OCI-LY3 (cell line): ENCODE results near the gene WDR77.

Experiments used
- H2AFZ ChIP-seq: fragments of 200-600, 300-600 bp; shearing (Covaris generic); 2 replicates; pipeline ENCODE4 v1.6.0; 2014; ENCODE audit warnings: antibody characterized with exemption, low read depth, low read length
- H3K27ac ChIP-seq: fragments of 200-600, 300-600 bp; sonication (generic); 2 replicates; pipeline ENCODE4 v1.5.1; 2014; ENCODE audit warnings: mild to moderate bottlenecking, low read length, moderate library complexity, mixed read lengths
- H3K27me3 ChIP-seq: fragments of 200-600, 300-600 bp; sonication (generic); 2 replicates; pipeline ENCODE4 v1.6.1; 2014; ENCODE audit warnings: low read depth, low read length, mixed read lengths
- H3K36me3 ChIP-seq: fragments of 200-600, 300-600 bp; sonication (generic); replicated peaks from 2 replicates; pipeline ENCODE3; 2014; ENCODE audit warnings: low read depth, low read length, mixed read lengths
- H3K4me1 ChIP-seq: fragments of 300-600, 200-600 bp; sonication (generic); 2 replicates; pipeline ENCODE4 v1.6.1; 2014; ENCODE audit warnings: low read length, mixed read lengths
- H3K4me2 ChIP-seq: fragments of 200-600, 300-600 bp; sonication (generic); 2 replicates; pipeline ENCODE4 v1.6.1; 2014; ENCODE audit warnings: low read length, mixed read lengths
- H3K4me3 ChIP-seq: fragments of 300-600, 200-600 bp; sonication (generic); 2 replicates; pipeline ENCODE4 v1.5.1; 2014; ENCODE audit warnings: antibody characterized with exemption, mild to moderate bottlenecking, low read length, moderate library complexity
- H3K79me2 ChIP-seq: fragments of 300-600, 200-600 bp; shearing (Covaris generic); 2 replicates; pipeline ENCODE4 v1.6.1; 2014; ENCODE audit warnings: mild to moderate bottlenecking, low read length, mixed read lengths
- H3K9ac ChIP-seq: fragments of 300-600, 200-600 bp; shearing (Covaris generic); 2 replicates; pipeline ENCODE4 v1.6.0; 2014; ENCODE audit warnings: mild to moderate bottlenecking, low read length, moderate library complexity
- H3K9me3 ChIP-seq: fragments of 200-600, 300-600 bp; shearing (Covaris generic); 2 replicates; pipeline ENCODE4 v1.6.1; 2014; ENCODE audit warnings: low read length, mixed read lengths; ENCODE audit not compliant: insufficient read depth
- H4K20me1 ChIP-seq: fragments of 200-600, 300-600 bp; sonication (generic); 2 replicates; pipeline ENCODE4 v1.6.1; 2016; ENCODE audit warnings: low read length, mixed read lengths; ENCODE audit not compliant: insufficient read depth
- EZH2phosphoT487 ChIP-seq: fragments of 200-600 bp; shearing (Covaris generic); IDR thresholded peaks from 2 replicates; pipeline ENCODE4 v1.6.1; 2018; ENCODE audit warnings: antibody characterized with exemption, mixed run types, low read depth
- TF ChIP-seq, protein P1 (sequence below): fragments of 200-600, 300-600 bp; sonication (generic); IDR thresholded peaks from 2 replicates; pipeline ENCODE4 v1.5.1; 2014; ENCODE audit warnings: antibody characterized with exemption, low read length, low read depth

Gene WDR77

DNA sequence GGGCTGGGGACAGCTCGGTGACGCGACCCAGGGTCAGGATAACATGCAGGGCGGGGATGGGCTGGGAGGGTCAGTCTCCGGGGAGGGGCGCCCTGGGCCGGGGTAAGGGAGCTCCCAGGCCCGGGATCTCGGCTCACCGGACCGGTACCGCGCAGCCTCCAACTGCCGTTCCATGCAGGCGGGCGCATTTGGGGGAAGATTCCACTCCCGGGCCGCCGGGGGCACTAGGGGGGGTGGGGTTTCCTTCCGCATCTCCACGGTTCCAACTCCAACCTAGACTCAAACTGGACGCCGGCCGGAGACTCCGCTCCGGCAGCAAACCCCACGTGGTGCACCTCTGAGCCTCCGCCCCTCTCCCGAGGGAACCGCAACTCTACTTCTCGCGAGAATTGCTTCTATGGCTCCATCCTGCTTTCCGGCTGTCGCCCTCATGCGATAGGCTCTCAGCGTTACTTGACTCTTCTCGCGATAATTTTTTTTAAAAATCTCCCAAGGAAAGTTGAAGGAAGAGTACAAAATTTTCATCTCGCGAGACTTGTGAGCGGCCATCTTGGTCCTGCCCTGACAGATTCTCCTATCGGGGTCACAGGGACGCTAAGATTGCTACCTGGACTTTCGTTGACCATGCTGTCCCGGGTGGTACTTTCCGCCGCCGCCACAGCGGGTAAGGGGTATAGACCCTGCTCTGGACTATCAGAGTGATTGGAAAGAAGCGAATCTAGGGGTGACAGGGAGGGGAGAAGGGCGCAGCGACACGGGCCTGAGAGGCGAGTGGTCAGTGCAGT lies at the start of gene WDR77, which contains the start of gene ATP5PB:
Gene WDR77, minus strand, starts transcription at position 339 of the 785 bp plus-strand sequence. Its CDS starts 87 bp downstream, at position 252.
Gene ATP5PB, plus strand, starts transcription at position 547 of the 785 bp plus-strand sequence. Its CDS starts 78 bp downstream, at position 625.
- TF ChIP-seq EZH2phosphoT487 = no peak
- TF ChIP-seq, protein P1, sequence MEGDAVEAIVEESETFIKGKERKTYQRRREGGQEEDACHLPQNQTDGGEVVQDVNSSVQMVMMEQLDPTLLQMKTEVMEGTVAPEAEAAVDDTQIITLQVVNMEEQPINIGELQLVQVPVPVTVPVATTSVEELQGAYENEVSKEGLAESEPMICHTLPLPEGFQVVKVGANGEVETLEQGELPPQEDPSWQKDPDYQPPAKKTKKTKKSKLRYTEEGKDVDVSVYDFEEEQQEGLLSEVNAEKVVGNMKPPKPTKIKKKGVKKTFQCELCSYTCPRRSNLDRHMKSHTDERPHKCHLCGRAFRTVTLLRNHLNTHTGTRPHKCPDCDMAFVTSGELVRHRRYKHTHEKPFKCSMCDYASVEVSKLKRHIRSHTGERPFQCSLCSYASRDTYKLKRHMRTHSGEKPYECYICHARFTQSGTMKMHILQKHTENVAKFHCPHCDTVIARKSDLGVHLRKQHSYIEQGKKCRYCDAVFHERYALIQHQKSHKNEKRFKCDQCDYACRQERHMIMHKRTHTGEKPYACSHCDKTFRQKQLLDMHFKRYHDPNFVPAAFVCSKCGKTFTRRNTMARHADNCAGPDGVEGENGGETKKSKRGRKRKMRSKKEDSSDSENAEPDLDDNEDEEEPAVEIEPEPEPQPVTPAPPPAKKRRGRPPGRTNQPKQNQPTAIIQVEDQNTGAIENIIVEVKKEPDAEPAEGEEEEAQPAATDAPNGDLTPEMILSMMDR = no peak
- H3K9ac ChIP-seq = peak within 1 kb of the TSS; percentile 96
- H3K79me2 ChIP-seq = peaks cover 85% of the 10 kb centered on the region
- peak within 1 kb of the TSS; percentile 94 for H2AFZ ChIP-seq
- H4K20me1 ChIP-seq = 0 out of 2 replicates have a peak, but pooled peaks cover under 1% of the 10 kb centered on the region
- H3K36me3 ChIP-seq = peaks cover 28% of the 10 kb centered on the region
- H3K4me1 ChIP-seq = peaks cover 29% of the 10 kb centered on the region
- no peaks in the 10 kb centered on the region for H3K27me3 ChIP-seq
- no peaks in the 10 kb centered on the region for H3K9me3 ChIP-seq
- peak within 1 kb of the TSS; percentile 100 for H3K4me3 ChIP-seq
- H3K4me2 ChIP-seq = peak within 1 kb of the TSS; percentile 99
- H3K27ac ChIP-seq = peak within 1 kb of the TSS; percentile 66

DNA sequence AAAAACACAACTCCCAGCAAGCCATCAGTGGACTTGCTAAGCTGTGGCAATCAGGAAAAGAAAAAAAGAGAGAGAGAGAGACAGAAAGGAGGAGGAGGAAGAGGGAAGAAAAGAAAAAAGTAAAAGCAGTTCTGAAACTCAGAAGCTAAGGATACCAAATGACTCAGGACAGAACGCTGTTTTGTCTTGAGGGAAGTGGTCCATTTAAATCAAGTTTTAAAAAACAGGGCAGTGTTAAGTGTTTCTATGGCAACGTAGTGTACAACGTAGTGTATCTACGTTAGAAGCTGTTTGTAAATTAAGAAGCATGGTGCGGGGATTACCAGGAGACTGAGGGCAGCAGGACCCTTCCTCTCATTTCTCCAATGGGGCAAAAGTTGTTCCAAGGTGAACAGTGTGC lies 48.5 kb upstream of the WDR77 start:
- Histone ChIP-seq H3K4me1 (peaks cover 24% of the 10 kb centered on the region), H3K27ac (peak overlapping the region; percentile 70), H3K4me2 (peak overlapping the region; percentile 57), H3K79me2 (no peaks in the 10 kb centered on the region), H3K9me3 (peaks cover 7% of the 10 kb centered on the region; the same call in 1 of the 2 replicates), H4K20me1 (no peaks in the 10 kb centered on the region), H3K4me3 (peak overlapping the region; percentile 28), H2AFZ (no peak overlapping the region), H3K9ac (peak overlapping the region; percentile 45; the same call in 1 of the 2 replicates), H3K36me3 (peaks cover 4% of the 10 kb centered on the region), H3K27me3 (no peaks in the 10 kb centered on the region)
- TF ChIP-seq, protein P1 = no peak
- TF ChIP-seq EZH2phosphoT487 = no peak

DNA sequence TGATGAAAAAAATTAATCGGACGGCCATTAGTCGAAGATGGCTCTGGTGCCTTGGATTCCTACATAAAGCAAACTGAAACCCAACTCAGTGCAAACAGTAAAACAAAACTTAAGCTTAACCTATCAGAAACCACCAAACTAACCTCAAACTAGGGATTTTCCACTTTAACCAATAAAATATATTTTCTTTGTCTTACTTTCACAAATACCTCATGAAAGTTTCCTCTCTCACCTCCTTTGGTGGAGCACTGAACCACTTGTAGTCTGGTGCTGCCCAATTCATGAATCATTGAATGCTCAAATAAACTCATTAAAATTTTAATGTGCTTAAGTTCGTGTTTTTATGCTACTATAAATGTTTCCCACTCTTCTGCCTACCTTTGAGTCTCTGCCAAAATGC lies 47.3 kb upstream of the WDR77 start:
- H3K4me3 ChIP-seq = no peak overlapping the region
- H3K4me2 ChIP-seq = no peak overlapping the region
- no peak overlapping the region for H2AFZ ChIP-seq
- TF ChIP-seq, protein P1 = no peak
- no peak for TF ChIP-seq EZH2phosphoT487
- H3K9ac ChIP-seq = no peak overlapping the region
- H3K9me3 ChIP-seq = peaks cover 7% of the 10 kb centered on the region; the same call in 1 of the 2 replicates
- peaks cover 22% of the 10 kb centered on the region for H3K4me1 ChIP-seq
- H3K27me3 ChIP-seq = no peaks in the 10 kb centered on the region
- H3K27ac ChIP-seq = no peak overlapping the region
- H3K36me3 ChIP-seq = peaks cover 4% of the 10 kb centered on the region
- no peaks in the 10 kb centered on the region for H3K79me2 ChIP-seq
- H4K20me1 ChIP-seq = no peaks in the 10 kb centered on the region

DNA sequence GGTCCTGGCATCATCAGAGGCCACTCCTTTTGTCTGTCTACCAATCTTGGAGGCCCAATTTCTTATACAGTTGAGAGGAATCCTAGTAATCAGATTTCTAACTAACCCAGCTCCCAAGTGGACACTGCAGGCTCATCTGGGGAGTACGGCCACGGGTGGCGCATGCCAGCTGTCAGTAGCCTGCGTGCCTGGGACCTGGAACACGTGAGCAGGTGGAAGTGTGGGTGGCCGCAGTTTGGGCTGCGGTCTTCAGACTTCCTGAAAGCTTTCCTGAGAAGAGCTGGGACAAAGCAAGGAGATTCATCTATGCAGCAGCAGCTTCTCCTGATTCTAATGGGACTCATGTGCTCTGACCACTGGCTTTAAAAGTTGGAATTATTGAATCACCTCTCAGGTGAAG lies 42.0 kb upstream of the WDR77 start:
- Histone ChIP-seq H3K36me3 (no peaks in the 10 kb centered on the region), H3K79me2 (no peaks in the 10 kb centered on the region), H3K9me3 (no peaks in the 10 kb centered on the region), H3K27ac (no peak overlapping the region), H3K4me2 (no peak overlapping the region), H3K4me1 (no peaks in the 10 kb centered on the region), H4K20me1 (no peaks in the 10 kb centered on the region), H3K9ac (no peak overlapping the region), H3K4me3 (no peak overlapping the region), H3K27me3 (no peaks in the 10 kb centered on the region), H2AFZ (no peak overlapping the region)
- no peak for TF ChIP-seq EZH2phosphoT487
- TF ChIP-seq, protein P1 = no peak
